Spleen (tissue), 11 donors: ENCODE data around the gene TMEM129. TPM values are rescaled to one million over a fixed set of nuclear protein-coding genes. Genes with fewer than 3 reads are reported as not detected.
A peak's percentile ranks its signal among the peaks of the same experiment; 100 is the strongest.

Experiments
- DNase-seq: peaks from one replicate; pipeline ENCODE4 v3.0.0-alpha.2; 2020
- H3K27ac ChIP-seq, 8 donors: fragments of 200-600 bp; sonication (generic) in 7 of 8; 1 replicate in 4 of 8; 2 replicates in 4 of 8; pipeline versions ENCODE4 v1.5.0 to v1.8.0; 2016 to 2021; ENCODE audit warnings: inconsistent platforms in 4 of 8, mild to moderate bottlenecking in 4 of 8, moderate library complexity in 1 of 8
- H3K27me3 ChIP-seq, 7 donors: fragments of 200-600 bp; sonication (generic) in 6 of 7; replicated peaks in 1 of 7; 1 replicate in 4 of 7; 2 replicates in 3 of 7; pipeline versions ENCODE4 v1.5.0 to v1.8.0; 2016 to 2021; ENCODE audit warnings: inconsistent platforms in 3 of 7, mild to moderate bottlenecking in 1 of 7
- H3K36me3 ChIP-seq, 6 donors: fragments of 200-600 bp; sonication (generic) in 5 of 6; 1 replicate in 4 of 6; 2 replicates in 2 of 6; pipeline versions ENCODE4 v1.5.0 to v1.8.0; 2016 to 2021; ENCODE audit warnings: inconsistent platforms in 2 of 6
- H3K4me1 ChIP-seq, 6 donors: fragments of 200-600 bp; sonication (generic) in 5 of 6; 1 replicate in 3 of 6; 2 replicates in 3 of 6; pipeline versions ENCODE4 v1.5.0 to v1.8.0; 2016 to 2021; ENCODE audit warnings: inconsistent platforms in 3 of 6
- H3K4me3 ChIP-seq, 8 donors: fragments of 200-600 bp; sonication (generic) in 7 of 8; 1 replicate in 4 of 8; 2 replicates in 4 of 8; pipeline versions ENCODE4 v1.5.0 to v1.8.0; 2016 to 2021; ENCODE audit warnings: inconsistent platforms in 4 of 8, mild to moderate bottlenecking in 4 of 8, moderate library complexity in 2 of 8
- H3K9me3 ChIP-seq, 8 donors: fragments of 200-600 bp; sonication (generic) in 7 of 8; 1 replicate in 4 of 8; 2 replicates in 4 of 8; pipeline versions ENCODE4 v1.5.0 to v1.8.0; 2016 to 2021; ENCODE audit warnings: inconsistent platforms in 4 of 8
- POLR2A ChIP-seq, 3 donors: fragments of 450-650 bp; IDR thresholded peaks; one replicate each; pipeline ENCODE4 v1.5.1; 2017; ENCODE audit warnings: antibody characterized with exemption in 3 of 3, mild to moderate bottlenecking in 1 of 3
- POLR2AphosphoS5 ChIP-seq, 3 donors: sonication (generic); formaldehyde crosslinking; IDR thresholded peaks; one replicate each; pipeline ENCODE4 v1.5.1; 2017; ENCODE audit warnings: antibody characterized with exemption in 3 of 3
- WGBS, 5 donors: extraction: QIAGEN DNeasy Blood & Tissue Kit in 3 of 5; methylation state at CpG; one replicate each; pipeline versions ENCODE4 v1.1.5 to v1.1.7; 2013 to 2018; 5-methylcytosine and 5-hydroxymethylcytosine counted together
- intact Hi-C: fragments of 100-400 bp; cut with DNase I; formaldehyde crosslinking; loops from one replicate; pipeline ENCODE4 v1.15.0; 2023; ENCODE audit warnings: low total_unique reads
- polyA plus RNA-seq, 3 donors: library from polyadenylated mRNA; stranded (reverse); fragments of 200-250 nt; gene quantifications; one replicate each; pipeline ENCODE4 v1.2.1, GENCODE V29; 2013
- total RNA-seq, 7 donors: library from RNA; depleted of rRNA in 3 of 7; stranded (reverse); fragments of >200 nt in 3 of 7; fragmentation: NEBNext Ultra II Directional in 4 of 7; extraction: Animal tissue kit (Norgen Biotek cat#: 25700) in 4 of 7; gene quantifications; one replicate each; pipeline versions ENCODE4 v1.1.0 to v1.2.1, GENCODE V29; 2016 to 2021
- TF ChIP-seq, protein P1 (sequence below), 11 experiments: fragments of 200-600 bp in 7 of 11; fragments of 450-650 bp in 4 of 11; sonication (generic) in 4 of 11; IDR thresholded peaks in 8 of 11; conservative IDR thresholded peaks in 3 of 11; 1 replicate in 7 of 11; 2 replicates in 4 of 11; pipeline versions ENCODE4 v1.4.0 to v1.8.0; 2016 to 2021; ENCODE audit warnings: antibody characterized with exemption in 11 of 11, inconsistent platforms in 4 of 11, mild to moderate bottlenecking in 1 of 11
- donor health status: healthy with polysubstance abuse.
- donor health status: DM: no; HTN: no; CAD: no; lungs with moderate emphysema.
- donor health status: DM: no; HTN: no; CAD: no.
- donor health status: Bipolar disorder and iron deficiency.
- donor health status: healthy.
- donor health status: DM: no; HTN: no; CAD: no.
- donor health status: DM: yes; HTN: yes; CAD: no.

Gene TMEM129
- total and polyA plus RNA-seq, 10 donors, result 17.2 to 51.0 (median 32.5) TPM

GRCh38 chr4:1756079-1756478, 35.0 kb upstream of the TMEM129 start:
- Histone ChIP-seq H3K9me3 (no peaks in the 10 kb centered on the region), H3K36me3 (no peaks in the 10 kb centered on the region), H3K4me1 (peaks cover 17 to 69% (median 46%) of the 10 kb centered on the region in 6 donors), H3K27ac (peak overlapping the region in 6 of 8 donors; percentile 31 to 67 (median 46)), H3K4me3 (no peak overlapping the region), H3K27me3 (peaks cover 0 to 15% (median 0%) of the 10 kb centered on the region in 7 donors)
- DNase-seq, result no peak
- intact Hi-C loops, result no loop called here
- 50 to 64% (median 60%) methylated on average over 4 to 18 of the region's 18 CpGs for WGBS, 5 donors
- TF ChIP-seq POLR2AphosphoS5 (IDR thresholded peaks at IDR 0.05), result peak; percentile 38 to 84 (median 70)
- no peak for TF ChIP-seq POLR2A (IDR thresholded peaks at IDR 0.05)

DNA sequence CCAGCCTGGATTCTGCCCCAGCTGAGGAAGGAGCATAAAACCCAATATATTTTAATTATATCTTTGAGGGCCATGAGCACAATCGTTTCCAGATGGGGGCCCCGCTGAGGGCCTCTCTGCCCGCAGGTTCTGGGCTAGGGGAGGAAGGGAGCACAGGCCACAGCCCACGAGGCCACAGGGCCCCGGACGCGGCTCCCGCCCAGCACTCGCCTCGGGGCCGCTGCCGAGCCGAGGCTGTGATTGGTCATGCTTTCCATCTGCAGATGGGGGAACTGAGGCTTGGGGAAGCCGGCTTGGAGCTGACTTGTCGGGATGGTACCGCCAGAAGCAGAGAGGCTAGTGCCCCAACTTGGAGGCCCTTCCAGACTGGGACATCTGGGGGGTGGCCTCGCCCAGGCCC, 34.2 kb upstream of the TMEM129 start:
- Histone ChIP-seq H3K36me3 (no peaks in the 10 kb centered on the region), H3K27ac (peak overlapping the region in 6 of 8 donors; percentile 11 to 67 (median 40)), H3K4me1 (peaks cover 17 to 62% (median 41%) of the 10 kb centered on the region in 6 donors), H3K4me3 (no peak overlapping the region), H3K9me3 (no peaks in the 10 kb centered on the region), H3K27me3 (peaks cover 0 to 15% (median 0%) of the 10 kb centered on the region in 7 donors)
- TF ChIP-seq POLR2A (IDR thresholded peaks at IDR 0.05) (no peak), POLR2AphosphoS5 (IDR thresholded peaks at IDR 0.05) (no peak)
- TF ChIP-seq, protein P1, sequence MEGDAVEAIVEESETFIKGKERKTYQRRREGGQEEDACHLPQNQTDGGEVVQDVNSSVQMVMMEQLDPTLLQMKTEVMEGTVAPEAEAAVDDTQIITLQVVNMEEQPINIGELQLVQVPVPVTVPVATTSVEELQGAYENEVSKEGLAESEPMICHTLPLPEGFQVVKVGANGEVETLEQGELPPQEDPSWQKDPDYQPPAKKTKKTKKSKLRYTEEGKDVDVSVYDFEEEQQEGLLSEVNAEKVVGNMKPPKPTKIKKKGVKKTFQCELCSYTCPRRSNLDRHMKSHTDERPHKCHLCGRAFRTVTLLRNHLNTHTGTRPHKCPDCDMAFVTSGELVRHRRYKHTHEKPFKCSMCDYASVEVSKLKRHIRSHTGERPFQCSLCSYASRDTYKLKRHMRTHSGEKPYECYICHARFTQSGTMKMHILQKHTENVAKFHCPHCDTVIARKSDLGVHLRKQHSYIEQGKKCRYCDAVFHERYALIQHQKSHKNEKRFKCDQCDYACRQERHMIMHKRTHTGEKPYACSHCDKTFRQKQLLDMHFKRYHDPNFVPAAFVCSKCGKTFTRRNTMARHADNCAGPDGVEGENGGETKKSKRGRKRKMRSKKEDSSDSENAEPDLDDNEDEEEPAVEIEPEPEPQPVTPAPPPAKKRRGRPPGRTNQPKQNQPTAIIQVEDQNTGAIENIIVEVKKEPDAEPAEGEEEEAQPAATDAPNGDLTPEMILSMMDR (IDR thresholded peaks at IDR 0.05 in 8 of 11, conservative IDR thresholded peaks at IDR 0.05 in 3 of 11), result no peak
- intact Hi-C loops, result no loop called here
- no peak for DNase-seq
- 74 to 94% (median 82%) methylated on average over 3 to 17 of the region's 17 CpGs for WGBS, 5 donors

- TF ChIP-seq POLR2A (IDR thresholded peaks at IDR 0.05), result no peak
- no peak for TF ChIP-seq POLR2AphosphoS5 (IDR thresholded peaks at IDR 0.05)
- TF ChIP-seq, protein P1 (IDR thresholded peaks at IDR 0.05 in 8 of 11, conservative IDR thresholded peaks at IDR 0.05 in 3 of 11), result no peak
- Histone ChIP-seq H3K4me1 (peaks cover 17 to 53% (median 33%) of the 10 kb centered on the region in 6 donors), H3K9me3 (no peaks in the 10 kb centered on the region), H3K27ac (peak overlapping the region in 2 of 8 donors; percentile 58 to 71), H3K36me3 (no peaks in the 10 kb centered on the region), H3K27me3 (peaks cover 0 to 20% (median 0%) of the 10 kb centered on the region in 7 donors), H3K4me3 (no peak overlapping the region)
- DNase-seq, result no peak
- intact Hi-C loops, result no loop called here
- WGBS, 5 donors, result 67 to 86% (median 80%) methylated on average over 2 to 5 of the region's 5 CpGs
These were observed 33.2 kb upstream of the TMEM129 start for GRCh38 chr4:1754336-1754735.

DNA sequence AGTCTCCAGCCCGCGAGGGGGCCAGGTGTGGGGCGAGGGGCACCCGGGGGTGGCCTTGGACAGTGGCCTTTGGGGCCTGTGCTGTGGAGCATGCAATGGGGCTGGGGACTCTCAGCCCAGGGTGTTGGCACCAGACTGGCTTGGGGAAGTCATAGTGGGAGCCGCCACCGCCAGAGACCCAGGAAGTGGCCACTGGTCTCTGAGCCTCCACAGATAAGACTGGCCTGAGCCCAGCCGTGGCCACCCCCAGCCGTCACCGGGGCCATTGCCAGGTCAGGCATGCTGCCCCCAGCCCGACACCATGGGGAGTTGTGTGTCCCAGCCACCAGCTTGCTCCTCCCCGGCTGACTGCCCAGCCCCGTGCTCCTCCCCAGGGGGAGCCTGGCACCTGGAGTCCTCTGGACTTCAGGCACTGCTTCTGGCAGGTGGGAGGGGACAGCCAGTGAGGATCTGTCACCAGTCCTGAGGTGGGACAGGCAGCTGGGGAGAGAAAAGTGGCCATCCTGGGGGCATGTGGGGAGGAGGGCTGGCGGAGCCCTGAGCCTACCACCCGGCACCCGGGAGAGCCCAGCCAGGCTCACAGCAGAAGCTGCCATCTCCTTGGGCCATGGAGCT, 32.7 kb upstream of the TMEM129 start:
- TF ChIP-seq POLR2A (IDR thresholded peaks at IDR 0.05), result no peak
- TF ChIP-seq, protein P1 (IDR thresholded peaks at IDR 0.05 in 8 of 11, conservative IDR thresholded peaks at IDR 0.05 in 3 of 11), result no peak
- TF ChIP-seq POLR2AphosphoS5 (IDR thresholded peaks at IDR 0.05), result no peak
- peak overlapping the region in 5 of 8 donors; percentile 4 to 71 (median 50) for H3K27ac ChIP-seq
- no peaks in the 10 kb centered on the region for H3K36me3 ChIP-seq
- no peak overlapping the region for H3K4me3 ChIP-seq
- H3K27me3 ChIP-seq, result peaks cover 0 to 20% (median 0%) of the 10 kb centered on the region in 7 donors
- DNase-seq, result no peak
- intact Hi-C loops, result no loop called here
- WGBS, 5 donors, result 75 to 91% (median 83%) methylated on average over 12 to 15 of the region's 15 CpGs
- no peaks in the 10 kb centered on the region for H3K9me3 ChIP-seq
- peaks cover 16 to 54% (median 33%) of the 10 kb centered on the region in 6 donors for H3K4me1 ChIP-seq
